T47D (cell line): ENCODE measurements around the gene CROCC2.

Source experiments
- DNase-seq, 2 experiments: peaks; one replicate each; pipeline versions ENCODE4 v3.0.0 to v3.0.0-alpha.2; 2011 to 2012; ENCODE audit warnings: low read depth in 1 of 2, low spot score in 1 of 2
- JUND ChIP-seq: IDR thresholded peaks from 2 replicates; pipeline ENCODE4 v1.6.1; 2012; ENCODE audit warnings: low read depth
- in situ Hi-C: cut with HindIII; loops from 2 replicates; pipeline ENCODE4 v1.10.0; 2016; ENCODE audit warnings: low sequenced_read_pairs, low pct_unique_long_range_greater_than_20kb

Gene CROCC2

DNA sequence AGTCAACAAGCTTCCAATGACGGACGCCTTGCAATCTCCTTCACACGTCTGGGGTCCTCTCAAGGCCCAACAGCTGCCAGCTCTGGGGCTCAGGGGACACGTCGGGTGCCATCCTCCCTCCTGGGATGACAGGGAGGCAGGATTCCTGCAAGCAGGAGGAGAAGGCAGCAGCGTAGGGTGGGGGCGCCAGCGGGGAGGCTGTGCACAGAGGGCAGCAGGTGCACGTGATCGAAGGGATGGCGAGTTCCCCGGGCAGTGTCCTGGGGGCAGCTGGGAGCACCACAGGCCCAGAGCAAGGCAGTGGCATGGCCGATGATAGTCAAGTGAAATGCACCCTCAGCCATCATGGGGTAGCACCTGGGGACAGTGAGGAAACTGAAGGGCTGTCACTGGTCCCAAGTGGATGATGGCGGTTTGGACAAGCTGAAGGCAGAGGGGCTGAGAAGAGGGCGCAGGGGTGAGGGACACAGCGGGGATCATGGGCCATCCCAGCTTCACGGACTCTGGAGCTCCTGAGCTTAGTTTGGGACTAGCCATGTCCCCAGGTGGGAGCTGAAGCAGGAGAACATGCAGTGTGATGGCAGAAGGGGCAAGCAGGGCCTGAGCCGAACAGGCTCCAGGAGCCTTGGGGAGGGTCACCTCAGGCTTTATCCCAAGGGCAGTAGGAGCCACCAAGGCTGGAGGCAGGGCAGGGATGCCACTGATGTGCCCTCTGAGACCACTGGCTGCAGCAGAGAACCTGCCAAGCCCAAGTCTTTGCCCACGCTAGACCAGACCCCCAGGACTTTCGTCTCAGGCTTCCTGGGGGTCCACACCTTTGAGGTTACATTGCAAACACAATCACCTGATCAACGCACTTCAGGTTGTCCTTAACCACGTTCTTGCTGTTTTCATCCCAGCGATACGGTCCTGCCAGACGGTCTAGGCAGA, 76.0 kb downstream of the CROCC2 start:
- DNase-seq, result no peak
- in situ Hi-C loops, result no loop called here
- no peak for TF ChIP-seq JUND

DNA sequence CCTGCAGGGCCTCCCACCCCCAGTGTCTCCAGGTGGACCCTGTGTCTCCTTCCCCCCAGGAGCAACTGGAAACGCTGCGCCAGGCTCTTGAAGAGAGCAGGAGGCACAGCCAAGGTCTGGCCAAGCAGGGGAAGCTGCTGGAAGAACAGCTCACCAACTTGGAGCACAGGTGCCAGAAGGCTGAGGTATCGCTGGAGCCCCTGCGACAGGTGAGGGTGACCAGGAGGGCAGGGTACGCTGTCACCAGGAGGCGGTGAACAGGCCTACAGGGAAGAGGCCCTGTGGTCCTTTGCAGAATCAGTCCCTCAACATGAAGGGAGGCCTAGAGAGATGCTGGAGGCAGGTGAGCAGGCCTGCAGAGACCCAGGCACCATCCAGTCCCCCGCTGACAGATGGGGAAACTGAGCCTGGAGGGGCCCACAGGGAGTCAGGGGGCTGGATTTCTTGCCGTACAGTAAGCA, 76.7 kb downstream of the CROCC2 start:
- in situ Hi-C loops, result no loop called here
- no peak for TF ChIP-seq JUND
- no peak for DNase-seq

DNA sequence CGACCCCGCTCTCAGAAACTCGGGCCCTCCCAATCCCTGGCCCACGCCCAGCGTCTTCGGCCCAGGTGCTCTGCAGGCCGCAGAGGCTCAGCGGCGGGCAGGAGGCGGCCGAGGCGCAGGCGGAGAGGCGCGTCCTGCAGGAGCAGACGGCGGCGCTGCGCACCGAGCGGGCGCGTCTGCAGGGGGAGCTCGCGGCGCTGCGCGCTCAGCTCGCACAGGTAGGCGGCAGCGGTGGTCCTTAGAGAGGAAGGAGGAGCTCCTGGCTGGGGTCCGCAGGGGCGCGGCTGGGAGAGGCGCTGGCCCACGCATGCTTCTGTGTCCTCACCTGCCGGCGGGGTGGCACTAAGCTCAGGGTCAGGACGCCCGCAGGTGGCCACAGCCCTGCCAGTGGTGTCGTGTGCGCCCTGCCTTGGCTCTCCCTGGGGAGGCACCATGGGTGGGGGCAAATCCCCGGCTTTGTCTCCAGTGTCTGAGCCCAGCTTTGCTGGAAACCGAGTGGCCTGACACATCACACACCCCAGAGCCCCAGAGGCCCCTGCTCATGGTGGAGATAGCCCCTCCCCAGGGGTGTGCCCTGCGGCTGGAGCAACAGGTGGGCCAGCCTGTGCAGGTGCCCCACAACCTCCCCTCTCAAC, 77.3 kb downstream of the CROCC2 start:
- TF ChIP-seq JUND, result no peak
- peak; percentile 39 to 66 for DNase-seq
- in situ Hi-C loops, result no loop called here

DNA sequence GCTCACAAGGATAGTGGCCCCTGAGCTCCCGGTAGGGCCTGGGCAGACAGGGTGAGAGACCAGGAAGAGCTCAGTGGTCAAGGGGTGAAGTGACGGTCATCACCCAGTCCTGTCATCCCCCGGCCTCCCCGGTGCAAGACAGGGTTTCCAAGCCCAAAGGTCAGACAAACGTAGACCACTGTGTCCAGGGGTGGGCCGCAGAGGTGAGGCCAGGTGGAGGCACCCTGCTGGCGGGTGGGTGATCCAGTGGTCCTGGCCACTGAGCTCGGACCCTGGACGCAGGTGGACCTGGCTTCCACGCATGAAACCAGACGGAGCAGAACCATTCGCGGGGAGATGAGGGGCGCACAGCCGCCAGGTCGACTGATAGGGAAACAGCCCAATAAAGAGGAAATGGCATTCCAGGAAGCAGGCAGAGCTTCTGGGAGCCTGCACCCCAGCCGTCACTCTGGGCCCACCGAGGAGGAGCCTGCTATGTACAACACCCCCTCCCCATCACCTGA, 77.9 kb downstream of the CROCC2 start:
- no peak for TF ChIP-seq JUND
- DNase-seq, result no peak
- in situ Hi-C loops, result no loop called here

DNA sequence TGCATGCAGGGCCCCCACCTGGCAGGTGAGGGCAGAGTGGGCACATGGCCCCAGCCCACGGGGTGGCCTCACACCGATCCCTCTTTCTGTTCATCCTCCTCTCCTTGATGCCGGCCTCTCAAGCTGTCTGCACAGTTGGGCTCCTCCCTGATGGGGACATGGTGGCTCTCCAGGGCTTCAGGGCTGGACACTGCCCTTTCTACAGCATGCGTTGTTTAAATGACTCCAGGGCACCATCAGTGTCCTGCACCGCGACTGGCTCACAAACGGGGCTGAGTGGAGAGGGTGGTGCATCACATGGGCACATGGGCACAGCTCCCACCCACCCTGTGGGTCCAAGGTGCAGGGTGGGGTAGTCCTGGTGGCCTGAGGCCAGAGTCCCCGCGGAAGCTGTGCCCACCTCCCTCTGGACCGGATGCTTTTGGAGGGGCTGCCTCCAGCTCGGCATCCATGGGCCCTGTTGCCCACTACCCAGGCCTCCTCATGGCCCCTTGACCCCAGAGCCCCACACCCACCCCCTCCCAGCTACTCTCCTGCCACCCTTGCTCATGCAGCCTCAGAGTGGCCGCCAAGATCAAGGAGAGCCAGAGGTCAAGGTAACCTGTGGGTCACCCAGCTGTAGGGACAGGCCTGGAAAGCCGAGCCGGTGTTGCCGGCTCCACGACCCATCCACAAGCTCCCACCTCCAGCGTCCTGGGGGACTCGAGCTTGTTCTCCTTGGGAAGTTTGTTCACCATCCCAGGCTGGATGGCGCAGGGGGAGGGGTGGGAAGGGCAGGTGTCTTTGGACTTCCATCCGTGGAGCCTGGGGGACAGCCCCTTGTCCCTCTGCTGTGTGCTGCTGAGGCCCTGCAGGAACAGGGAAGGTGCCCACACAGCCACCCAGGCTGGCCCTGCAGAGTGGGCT, 80.0 kb downstream of the CROCC2 start:
- TF ChIP-seq JUND, result no peak
- in situ Hi-C loops, result no loop called here
- no peak for DNase-seq

DNA sequence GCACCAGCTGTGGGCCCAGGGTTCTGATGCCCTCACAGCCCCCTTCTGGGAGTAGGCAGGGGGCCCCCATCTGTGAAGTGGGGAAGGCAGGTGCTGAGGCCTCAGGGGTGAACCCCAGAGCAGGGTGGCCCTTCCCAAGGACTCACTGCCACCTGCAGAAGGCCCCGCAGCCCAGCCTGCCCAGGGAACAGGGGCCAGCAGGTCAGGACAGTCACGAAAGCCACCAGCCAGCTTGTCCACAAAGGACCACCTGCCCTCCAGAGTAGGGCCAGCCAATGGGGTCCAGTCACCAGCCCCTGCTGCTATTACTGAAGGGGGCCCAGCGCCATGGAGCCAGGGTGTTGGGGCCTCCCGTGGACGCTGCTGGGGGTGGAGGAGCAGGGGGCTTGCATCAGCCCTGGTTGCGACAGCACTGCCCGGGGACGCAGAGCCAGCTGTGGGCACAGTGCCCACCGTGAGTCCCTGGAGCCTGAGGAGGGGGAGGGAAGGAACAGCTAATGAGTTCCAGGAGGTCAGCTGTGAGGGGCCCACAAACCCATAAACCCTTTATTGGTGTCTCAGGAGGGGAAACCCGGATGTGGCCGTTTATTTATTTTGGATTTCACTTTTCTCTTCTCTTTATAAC, 80.8 kb downstream of the CROCC2 start:
- DNase-seq, result no peak
- no peak for TF ChIP-seq JUND
- in situ Hi-C loops, result no loop called here

DNA sequence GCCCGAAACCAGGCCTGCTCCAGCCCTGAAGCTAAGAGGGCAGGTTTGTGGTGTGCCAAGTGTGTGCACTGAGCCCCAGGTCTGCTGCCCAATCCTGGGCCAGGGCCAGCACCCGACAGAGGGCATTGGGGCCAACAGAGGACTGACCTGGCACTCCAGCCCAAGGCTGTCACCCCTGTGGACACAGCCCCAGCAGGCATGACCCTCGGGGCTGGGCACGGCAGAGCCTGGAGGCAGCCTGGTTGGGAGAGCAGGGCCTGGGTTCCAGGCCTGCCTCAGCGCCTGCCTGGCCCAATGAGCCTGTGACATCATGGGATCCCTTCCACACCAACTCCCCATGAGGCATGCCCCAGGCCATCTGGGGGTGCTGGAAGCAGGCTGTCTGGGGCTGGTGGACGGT, 81.5 kb downstream of the CROCC2 start:
- in situ Hi-C loops, result no loop called here
- no peak for DNase-seq
- TF ChIP-seq JUND, result no peak

DNA sequence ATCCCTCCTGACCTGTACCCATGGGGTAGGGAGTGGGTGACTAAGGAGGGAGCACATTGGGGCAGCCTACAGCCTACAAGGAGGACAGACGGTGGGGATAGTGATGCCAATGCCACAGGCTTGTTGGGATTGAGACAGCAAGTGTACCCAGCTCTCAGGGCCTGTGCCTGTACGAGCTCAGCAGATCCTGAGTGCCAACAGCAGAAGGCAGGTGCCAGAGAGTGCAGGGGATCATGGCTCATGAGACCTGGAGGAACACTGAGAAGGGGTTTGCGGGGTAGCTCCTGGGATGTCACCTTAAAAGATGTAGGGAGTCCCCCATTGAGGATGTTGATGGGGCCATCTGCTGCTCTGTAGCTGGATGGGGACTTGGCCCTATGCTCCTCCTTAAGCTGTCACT, 82.0 kb downstream of the CROCC2 start:
- peak in 1 of 2 experiments; percentile 60 for DNase-seq
- in situ Hi-C loops, result no loop called here
- no peak for TF ChIP-seq JUND

DNA sequence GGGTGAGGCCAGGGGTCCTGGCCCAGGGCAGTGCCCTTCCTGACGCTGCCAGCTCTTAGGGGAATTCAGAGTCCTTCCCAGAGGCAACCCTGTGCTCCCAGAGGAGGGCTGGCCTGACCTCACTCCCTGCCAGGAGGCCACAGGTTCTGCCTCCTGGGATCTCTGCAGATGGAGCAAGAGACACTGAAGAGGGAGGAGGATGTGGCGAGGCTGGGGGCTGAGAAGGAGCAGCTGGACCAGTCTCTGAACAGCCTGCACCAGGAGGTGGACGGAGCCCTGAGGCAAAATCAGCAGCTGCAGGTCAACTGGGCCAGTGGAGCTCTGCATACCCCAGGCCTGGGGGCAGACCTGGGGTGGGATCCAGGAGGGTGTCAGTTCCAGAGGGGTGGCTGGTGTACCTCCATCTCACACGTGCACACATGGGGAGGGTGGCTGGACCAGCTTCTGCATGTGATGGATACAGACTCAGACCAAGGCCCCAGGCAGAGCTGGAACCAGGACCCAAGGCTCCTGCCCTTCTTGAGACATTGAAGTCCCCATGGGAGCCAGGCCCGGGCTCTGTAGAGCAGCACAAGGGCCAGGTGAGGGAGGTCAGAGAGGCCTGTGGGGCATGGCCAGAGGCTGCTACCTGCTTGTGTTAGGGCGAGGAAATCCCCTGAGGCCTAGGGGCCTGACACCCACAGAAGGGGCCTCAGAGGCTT, 82.6 kb downstream of the CROCC2 start:
- TF ChIP-seq JUND, result no peak
- no peak for DNase-seq
- in situ Hi-C loops, result no loop called here

DNA sequence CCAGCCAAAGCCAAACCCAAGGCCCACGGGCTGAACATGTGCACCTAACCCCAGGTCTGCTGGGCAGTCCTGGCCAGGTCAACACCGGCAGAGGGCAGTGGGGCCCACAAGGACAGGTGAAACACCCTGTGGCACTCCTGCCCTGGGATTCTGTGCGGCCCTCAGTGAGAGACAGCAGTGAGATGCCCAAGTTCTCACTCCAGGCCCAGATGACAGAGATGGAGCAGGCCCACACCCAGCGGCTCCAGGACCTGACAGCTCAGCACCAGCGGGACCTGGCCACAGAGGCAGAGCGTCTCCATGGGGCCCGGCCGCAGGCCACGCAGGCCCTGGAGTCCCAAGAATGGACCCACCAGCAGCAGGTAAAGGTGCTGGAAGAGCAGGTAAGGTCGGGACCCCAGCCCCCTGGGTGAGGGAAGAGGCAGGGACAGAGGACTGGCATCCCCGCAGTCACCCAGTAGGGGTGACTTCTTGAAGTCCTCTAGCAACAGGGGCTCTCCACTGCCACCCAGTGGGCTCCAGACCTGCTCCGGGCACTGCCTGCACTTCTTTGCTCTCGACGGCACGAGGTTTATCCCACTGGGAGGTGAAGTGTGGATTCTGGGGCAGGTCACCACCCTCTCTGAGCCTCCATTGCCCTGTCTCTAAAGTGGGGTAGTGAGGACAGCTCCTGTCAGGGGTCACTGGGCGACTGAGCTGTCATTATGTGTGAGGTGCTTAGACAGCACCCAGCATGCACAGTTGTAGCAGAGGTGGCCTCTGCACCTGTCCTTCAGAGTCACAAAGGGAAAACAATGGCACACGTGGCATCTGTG, 83.5 kb downstream of the CROCC2 start:
- no peak for TF ChIP-seq JUND
- in situ Hi-C loops, result no loop called here
- DNase-seq, result peak in 1 of 2 experiments; percentile 42

DNA sequence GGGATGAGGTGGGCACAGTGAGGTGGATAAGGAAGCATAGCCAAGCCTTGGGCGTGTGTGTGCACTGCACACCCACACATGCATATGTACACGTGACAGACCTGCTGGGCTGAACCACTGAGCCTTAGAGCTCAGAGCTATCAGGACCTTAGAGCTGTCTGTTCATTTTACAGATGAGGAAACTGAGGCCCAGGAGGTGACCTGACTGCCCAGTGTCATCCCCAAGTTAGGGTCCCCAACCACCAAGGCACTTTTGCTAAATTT, 84.1 kb downstream of the CROCC2 start:
- no peak for TF ChIP-seq JUND
- no peak for DNase-seq
- in situ Hi-C loops, result no loop called here
